HepG2 (cell line): ENCODE data around the gene KLHL3. TPM values are rescaled to one million over a fixed set of nuclear protein-coding genes. Genes with fewer than 3 reads are reported as not detected.
A peak's percentile ranks its signal among the peaks of the same experiment; 100 is the strongest.

ENCODE experiments used
- ATF3 ChIP-seq: sonication (generic); formaldehyde crosslinking; IDR thresholded peaks from 2 replicates; pipeline ENCODE4 v1.4.0; 2020; ENCODE audit warnings: missing genetic modification reagents
- GABPB1 ChIP-seq: IDR thresholded peaks from 2 replicates; pipeline ENCODE4 v1.6.1; 2016; ENCODE audit warnings: mild to moderate bottlenecking, missing genetic modification reagents, moderate library complexity, missing compliant biosample characterization
- GATAD1 ChIP-seq: IDR thresholded peaks from 2 replicates; pipeline ENCODE4 v1.6.1; 2016; ENCODE audit warnings: missing genetic modification reagents, missing compliant biosample characterization
- GMEB2 ChIP-seq: IDR thresholded peaks from 2 replicates; pipeline ENCODE4 v1.6.1; 2016; ENCODE audit warnings: missing biosample characterization, missing genetic modification reagents, low read depth
- MEF2D ChIP-seq: sonication (generic); formaldehyde crosslinking; IDR thresholded peaks from 2 replicates; pipeline ENCODE4 v1.5.1; 2020; ENCODE audit warnings: mild to moderate bottlenecking, missing genetic modification reagents
- MTERF4 ChIP-seq: sonication (generic); formaldehyde crosslinking; IDR thresholded peaks from 2 replicates; pipeline ENCODE4 v1.8.0; 2023; ENCODE audit warnings: mild to moderate bottlenecking, missing genetic modification reagents
- MYNN ChIP-seq: sonication (generic); formaldehyde crosslinking; IDR thresholded peaks from 2 replicates; pipeline ENCODE4 v1.4.0; 2020; ENCODE audit warnings: mild to moderate bottlenecking, low read depth, missing genetic modification reagents
- SCMH1 ChIP-seq: sonication (generic); formaldehyde crosslinking; IDR thresholded peaks from 2 replicates; pipeline ENCODE4 v1.9.0; 2021; ENCODE audit warnings: missing genetic modification reagents, mild to moderate bottlenecking, borderline replicate concordance
- SP4 ChIP-seq: sonication (generic); formaldehyde crosslinking; IDR thresholded peaks from 2 replicates; pipeline ENCODE4 v1.8.1; 2023; ENCODE audit warnings: mild to moderate bottlenecking, missing genetic modification reagents
- TBP ChIP-seq: sonication (generic); formaldehyde crosslinking; IDR thresholded peaks from 2 replicates; pipeline ENCODE4 v1.5.0; 2020; ENCODE audit warnings: missing genetic modification reagents
- TEAD3 ChIP-seq: optimal IDR thresholded peaks from 2 replicates; pipeline ENCODE3; 2016; ENCODE audit warnings: borderline replicate concordance
- THYN1 ChIP-seq: sonication (generic); formaldehyde crosslinking; IDR thresholded peaks from 2 replicates; pipeline ENCODE4 v1.8.1; 2023; ENCODE audit warnings: low read depth, mild to moderate bottlenecking, moderate library complexity, missing genetic modification reagents, borderline replicate concordance
- WIZ ChIP-seq: sonication (generic); formaldehyde crosslinking; IDR thresholded peaks from 2 replicates; pipeline ENCODE4 v1.5.1; 2020; ENCODE audit warnings: mild to moderate bottlenecking, missing genetic modification reagents
- ZBTB14 ChIP-seq: sonication (generic); formaldehyde crosslinking; IDR thresholded peaks from 2 replicates; pipeline ENCODE4 v1.4.0; 2020; ENCODE audit warnings: missing genetic modification reagents
- ZNF333 ChIP-seq: sonication (generic); formaldehyde crosslinking; IDR thresholded peaks from 2 replicates; pipeline ENCODE4 v1.4.0; 2020; ENCODE audit warnings: mild to moderate bottlenecking, missing genetic modification reagents, borderline replicate concordance
- ZNF484 ChIP-seq: sonication (generic); formaldehyde crosslinking; IDR thresholded peaks from 2 replicates; pipeline ENCODE4 v1.5.1; 2020; ENCODE audit warnings: mild to moderate bottlenecking, low read depth, missing genetic modification reagents, borderline replicate concordance
- ZNF562 ChIP-seq: sonication (generic); formaldehyde crosslinking; IDR thresholded peaks from 2 replicates; pipeline ENCODE4 v1.8.0; 2022; ENCODE audit warnings: missing genetic modification reagents, borderline replicate concordance
- ZNF569 ChIP-seq: sonication (generic); formaldehyde crosslinking; IDR thresholded peaks from 2 replicates; pipeline ENCODE4 v1.5.0; 2020; ENCODE audit warnings: mild to moderate bottlenecking, missing genetic modification reagents, moderate library complexity, borderline replicate concordance
- ZNF782 ChIP-seq: sonication (generic); formaldehyde crosslinking; IDR thresholded peaks from 2 replicates; pipeline ENCODE4 v1.4.0; 2020; ENCODE audit warnings: missing genetic modification reagents, mild to moderate bottlenecking, borderline replicate concordance
- ZNF891 ChIP-seq: sonication (generic); formaldehyde crosslinking; IDR thresholded peaks from 2 replicates; pipeline ENCODE4 v1.5.0; 2020; ENCODE audit warnings: mild to moderate bottlenecking, missing genetic modification reagents
- polyA plus RNA-seq, 8 experiments: library from polyadenylated mRNA; depleted of rRNA in 3 of 8; stranded (reverse) in 7 of 8; unstranded in 1 of 8; fragments of >200 nt; fragmentation: Illumina TruSeq in 4 of 8; extraction: Trizol in 4 of 8; gene quantifications; 2 replicates each; pipeline versions ENCODE4 v1.2.1 to v1.2.3, GENCODE V29; 2011 to 2016; ENCODE audit warnings: low read depth in 4 of 8, missing spikeins in 1 of 8, mixed read lengths in 1 of 8; ENCODE audit not compliant: insufficient read depth in 1 of 8
- total RNA-seq, 5 experiments: library from RNA; depleted of rRNA; stranded (reverse); fragments of >200 nt; fragmentation: Illumina TruSeq; extraction: Trizol; gene quantifications; 2 replicates each; pipeline ENCODE4 v1.2.3, GENCODE V29; 2016; ENCODE audit warnings: low read depth in 1 of 5

The KLHL3 gene
- total and polyA plus RNA-seq, 2 of the 13 experiments (the other 11 are each of a cell fraction or from before 2014, with no cell fraction given), result 0.02 to 0.08 TPM

GRCh38 chr5:137754188-137754960 lies 18.5 kb upstream of the KLHL3 start, which contains the start of gene HNRNPA0 (continued):
- TF ChIP-seq ZNF569 (CRISPR knock-in tag) (peak; percentile 38; the same call in 1 of the 2 replicates), SP4 (CRISPR knock-in tag) (peak; percentile 88), GABPB1 (CRISPR knock-in tag) (peak; percentile 96), MTERF4 (CRISPR knock-in tag) (no peak), MYNN (CRISPR knock-in tag) (no peak), ZNF891 (0 out of 2 replicates have a peak, but pooled peaks have one; percentile 11), WIZ (CRISPR knock-in tag) (no peak), SCMH1 (CRISPR knock-in tag) (no peak), ZNF562 (CRISPR knock-in tag) (peak; percentile 55; the same call in 1 of the 2 replicates), TEAD3 (CRISPR knock-in tag) (peak; percentile 33), ZBTB14 (peak; percentile 95), THYN1 (no peak), ZNF782 (CRISPR knock-in tag) (peak; percentile 87; the same call in 1 of the 2 replicates), ATF3 (CRISPR knock-in tag) (peak; percentile 63; the same call in 1 of the 2 replicates), TBP (no peak), GATAD1 (CRISPR knock-in tag) (peak; percentile 87), ZNF484 (CRISPR knock-in tag) (0 out of 2 replicates have a peak, but pooled peaks have one; percentile 60), GMEB2 (CRISPR knock-in tag) (peak; percentile 82), MEF2D (CRISPR knock-in tag) (peak; percentile 36), ZNF333 (no peak; the same call in 1 of the 2 replicates)
